IMR-90 (cell line): ENCODE results near the gene NEK6. TPM values are rescaled to one million over a fixed set of nuclear protein-coding genes. Genes with fewer than 3 reads are reported as not detected.

Experiments used
- BHLHE40 ChIP-seq: fragments of 150-350 bp; IDR thresholded peaks from 2 replicates; pipeline ENCODE4 v1.6.1; 2016; ENCODE audit warnings: mild to moderate bottlenecking, low read depth, low read length
- RAD21 ChIP-seq: IDR thresholded peaks from 2 replicates; pipeline ENCODE4 v1.6.1; 2012; ENCODE audit warnings: low read length, improper control_type of control experiment
- polyA plus RNA-seq, 3 experiments: library from polyadenylated mRNA; depleted of rRNA; stranded (reverse); fragments of >200 nt; gene quantifications; 2 replicates each; pipeline ENCODE4 v1.2.3, GENCODE V29; 2012; ENCODE audit warnings: low replicate concordance in 1 of 3
- total RNA-seq: library from RNA; depleted of rRNA; stranded (reverse); fragments of >200 nt; gene quantifications from 2 replicates; pipeline ENCODE4 v1.2.3, GENCODE V29; 2012
- TF ChIP-seq, protein P1 (sequence below): conservative IDR thresholded peaks from 2 replicates; pipeline ENCODE4 v1.5.1; 2012; ENCODE audit warnings: mild to moderate bottlenecking, low read depth, low read length, improper control_type of control experiment

NEK6 gene
- total and polyA plus RNA-seq, 2 of the 4 experiments (the other 2 are of a cell fraction) = 79.9 to 112 TPM

- TF ChIP-seq, protein P1, sequence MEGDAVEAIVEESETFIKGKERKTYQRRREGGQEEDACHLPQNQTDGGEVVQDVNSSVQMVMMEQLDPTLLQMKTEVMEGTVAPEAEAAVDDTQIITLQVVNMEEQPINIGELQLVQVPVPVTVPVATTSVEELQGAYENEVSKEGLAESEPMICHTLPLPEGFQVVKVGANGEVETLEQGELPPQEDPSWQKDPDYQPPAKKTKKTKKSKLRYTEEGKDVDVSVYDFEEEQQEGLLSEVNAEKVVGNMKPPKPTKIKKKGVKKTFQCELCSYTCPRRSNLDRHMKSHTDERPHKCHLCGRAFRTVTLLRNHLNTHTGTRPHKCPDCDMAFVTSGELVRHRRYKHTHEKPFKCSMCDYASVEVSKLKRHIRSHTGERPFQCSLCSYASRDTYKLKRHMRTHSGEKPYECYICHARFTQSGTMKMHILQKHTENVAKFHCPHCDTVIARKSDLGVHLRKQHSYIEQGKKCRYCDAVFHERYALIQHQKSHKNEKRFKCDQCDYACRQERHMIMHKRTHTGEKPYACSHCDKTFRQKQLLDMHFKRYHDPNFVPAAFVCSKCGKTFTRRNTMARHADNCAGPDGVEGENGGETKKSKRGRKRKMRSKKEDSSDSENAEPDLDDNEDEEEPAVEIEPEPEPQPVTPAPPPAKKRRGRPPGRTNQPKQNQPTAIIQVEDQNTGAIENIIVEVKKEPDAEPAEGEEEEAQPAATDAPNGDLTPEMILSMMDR = no peak
- TF ChIP-seq BHLHE40 (no peak), RAD21 (no peak)
Measured at GRCh38 chr9:124307379-124308030, 49.8 kb downstream of the NEK6 start (continued).
